HG03460 (cell line): ENCODE results near the gene PAK4.
"Not testable (repeated sequence)": the region's sequence is repeated elsewhere in the genome, so short reads cannot be mapped to it uniquely, and the experiment has no call there.

Source experiments
- ATAC-seq: cut with Tn5 transposase; IDR thresholded peaks from one replicate; pipeline ENCODE4 v1.9.1; 2021; ENCODE audit not compliant: unreplicated experiment

The PAK4 gene

GRCh38 chr19:39099341-39099740 lies 26.2 kb upstream of the PAK4 start:
- no peak for ATAC-seq

GRCh38 chr19:39100500-39101166 lies 25.0 kb upstream of the PAK4 start:
- no peak for ATAC-seq

GRCh38 chr19:39103151-39103550 lies 22.4 kb upstream of the PAK4 start:
- ATAC-seq: no peak

GRCh38 chr19:39104186-39104596 lies 21.4 kb upstream of the PAK4 start:
- no peak for ATAC-seq

GRCh38 chr19:39106194-39106593 lies 19.4 kb upstream of the PAK4 start:
- no peak for ATAC-seq

GRCh38 chr19:39109641-39110040 lies 15.9 kb upstream of the PAK4 start:
- no peak for ATAC-seq

GRCh38 chr19:39110263-39110967 lies 15.2 kb upstream of the PAK4 start:
- no peak for ATAC-seq

- no peak for ATAC-seq
Measured at GRCh38 chr19:39111593-39112199, 13.9 kb upstream of the PAK4 start.

GRCh38 chr19:39112338-39112890 lies 13.2 kb upstream of the PAK4 start:
- ATAC-seq: no peak

GRCh38 chr19:39113199-39113598 lies 12.4 kb upstream of the PAK4 start:
- no peak for ATAC-seq

GRCh38 chr19:39115105-39115847 lies 10.3 kb upstream of the PAK4 start:
- no peak for ATAC-seq

GRCh38 chr19:39117023-39117422 lies 8.6 kb upstream of the PAK4 start:
- ATAC-seq: not testable (repeated sequence)

- no peak for ATAC-seq
Measured at GRCh38 chr19:39119830-39120229, 5.8 kb upstream of the PAK4 start.

- no peak for ATAC-seq
Measured at GRCh38 chr19:39122934-39123731, 2.5 kb upstream of the PAK4 start.

GRCh38 chr19:39124136-39124764 lies 1.3 kb upstream of the PAK4 start:
- no peak for ATAC-seq

GRCh38 chr19:39125199-39125553 lies 410 bp upstream of the PAK4 start:
- ATAC-seq: no peak

GRCh38 chr19:39126312-39127187 lies 964 bp downstream of the PAK4 start:
- ATAC-seq: no peak

- no peak for ATAC-seq
Measured at GRCh38 chr19:39127812-39128515, 2.4 kb downstream of the PAK4 start.
